ENCODE data around the gene LSP1.

LSP1 gene

GRCh38 chr11:1847926-1848639, 4.8 kb upstream of the LSP1 start:
- Histone ChIP-seq H3K4me3 (ENCODE audit: low read length) (no peak overlapping the region), H3K36me3 (ENCODE audit: control insufficient read depth, low read depth, low read length) (no peaks in the 10 kb centered on the region), H3K9me3 (ENCODE audit: control insufficient read depth, low read depth, low read length) (no peaks in the 10 kb centered on the region), H3K27ac (ENCODE audit: low read length) (no peak overlapping the region), H3K9ac (ENCODE audit: low read length) (no peak overlapping the region), H3K27me3 (ENCODE audit: control insufficient read depth, insufficient read depth, low read length) (peaks cover 5% of the 10 kb centered on the region), H3K4me1 (ENCODE audit: control insufficient read depth, low read depth, low read length) (no peaks in the 10 kb centered on the region)

- no peaks in the 10 kb centered on the region for H3K36me3 ChIP-seq (ENCODE audit: control insufficient read depth, low read depth, low read length)
- H3K4me1 ChIP-seq (ENCODE audit: control insufficient read depth, low read depth, low read length) = no peaks in the 10 kb centered on the region
- H3K27ac ChIP-seq (ENCODE audit: low read length) = no peak overlapping the region
- no peak overlapping the region for H3K4me3 ChIP-seq (ENCODE audit: low read length)
- H3K9ac ChIP-seq (ENCODE audit: low read length) = no peak overlapping the region
- H3K9me3 ChIP-seq (ENCODE audit: control insufficient read depth, low read depth, low read length) = no peaks in the 10 kb centered on the region
- H3K27me3 ChIP-seq (ENCODE audit: control insufficient read depth, insufficient read depth, low read length) = peaks cover 5% of the 10 kb centered on the region
Observed at GRCh38 chr11:1848640-1849430, 4.0 kb upstream of the LSP1 start.

- H3K36me3 ChIP-seq (ENCODE audit: control insufficient read depth, low read depth, low read length) = no peaks in the 10 kb centered on the region
- H3K4me3 ChIP-seq (ENCODE audit: low read length) = no peak overlapping the region
- no peaks in the 10 kb centered on the region for H3K27me3 ChIP-seq (ENCODE audit: control insufficient read depth, insufficient read depth, low read length)
- no peak overlapping the region for H3K27ac ChIP-seq (ENCODE audit: low read length)
- H3K9me3 ChIP-seq (ENCODE audit: control insufficient read depth, low read depth, low read length) = no peaks in the 10 kb centered on the region
- H3K9ac ChIP-seq (ENCODE audit: low read length) = no peak overlapping the region
- H3K4me1 ChIP-seq (ENCODE audit: control insufficient read depth, low read depth, low read length) = no peaks in the 10 kb centered on the region
Observed at GRCh38 chr11:1851468-1852180, 1.3 kb upstream of the LSP1 start.

DNA sequence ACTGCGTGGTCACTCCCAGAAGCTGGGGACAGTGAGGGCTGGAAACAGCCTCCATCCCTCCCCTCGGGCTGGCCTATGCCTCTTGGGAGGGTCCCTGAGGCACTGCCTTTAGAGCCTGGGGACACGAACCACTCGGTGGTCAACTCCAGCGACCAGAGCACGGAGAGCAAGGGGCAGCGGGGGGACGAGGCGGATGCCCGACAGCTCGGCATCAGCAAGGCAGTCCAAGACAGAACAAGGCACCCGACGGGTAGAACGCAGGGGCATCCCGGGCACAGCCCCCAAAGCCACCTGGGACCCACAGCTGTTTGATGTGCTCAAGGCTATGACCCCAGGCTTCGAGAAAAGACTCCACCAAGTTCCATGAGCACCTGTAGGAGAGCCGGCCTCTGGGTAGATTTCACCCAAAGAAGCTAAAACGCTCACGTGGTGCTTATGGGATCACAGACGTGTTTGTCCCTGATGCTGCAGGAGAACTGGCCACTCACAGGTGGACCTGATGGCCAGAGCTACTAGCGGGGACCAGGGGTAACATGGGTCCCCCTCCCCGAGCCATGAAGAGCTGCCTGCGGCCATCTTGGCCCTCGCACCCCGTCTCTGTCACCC, 510 bp upstream of the LSP1 start:
- H3K9me3 ChIP-seq (ENCODE audit: control insufficient read depth, low read depth, low read length) = no peaks in the 10 kb centered on the region
- H3K27me3 ChIP-seq (ENCODE audit: control insufficient read depth, insufficient read depth, low read length) = no peaks in the 10 kb centered on the region
- no peak overlapping the region for H3K27ac ChIP-seq (ENCODE audit: low read length)
- no peaks in the 10 kb centered on the region for H3K4me1 ChIP-seq (ENCODE audit: control insufficient read depth, low read depth, low read length)
- H3K4me3 ChIP-seq (ENCODE audit: low read length) = no peak overlapping the region
- H3K36me3 ChIP-seq (ENCODE audit: control insufficient read depth, low read depth, low read length) = no peaks in the 10 kb centered on the region
- H3K9ac ChIP-seq (ENCODE audit: low read length) = no peak overlapping the region

GRCh38 chr11:1853376-1854131, 670 bp downstream of the LSP1 start:
- Histone ChIP-seq H3K27ac (ENCODE audit: low read length) (no peak overlapping the region), H3K4me3 (ENCODE audit: low read length) (no peak overlapping the region), H3K9ac (ENCODE audit: low read length) (no peak overlapping the region), H3K9me3 (ENCODE audit: control insufficient read depth, low read depth, low read length) (no peaks in the 10 kb centered on the region), H3K4me1 (ENCODE audit: control insufficient read depth, low read depth, low read length) (no peaks in the 10 kb centered on the region), H3K36me3 (ENCODE audit: control insufficient read depth, low read depth, low read length) (no peaks in the 10 kb centered on the region), H3K27me3 (ENCODE audit: control insufficient read depth, insufficient read depth, low read length) (no peaks in the 10 kb centered on the region)

GRCh38 chr11:1854132-1854948, 1.5 kb downstream of the LSP1 start:
- Histone ChIP-seq H3K36me3 (ENCODE audit: control insufficient read depth, low read depth, low read length) (no peaks in the 10 kb centered on the region), H3K27me3 (ENCODE audit: control insufficient read depth, insufficient read depth, low read length) (no peaks in the 10 kb centered on the region), H3K9ac (ENCODE audit: low read length) (no peak overlapping the region), H3K27ac (ENCODE audit: low read length) (no peak overlapping the region), H3K9me3 (ENCODE audit: control insufficient read depth, low read depth, low read length) (no peaks in the 10 kb centered on the region), H3K4me3 (ENCODE audit: low read length) (no peak overlapping the region), H3K4me1 (ENCODE audit: control insufficient read depth, low read depth, low read length) (no peaks in the 10 kb centered on the region)

DNA sequence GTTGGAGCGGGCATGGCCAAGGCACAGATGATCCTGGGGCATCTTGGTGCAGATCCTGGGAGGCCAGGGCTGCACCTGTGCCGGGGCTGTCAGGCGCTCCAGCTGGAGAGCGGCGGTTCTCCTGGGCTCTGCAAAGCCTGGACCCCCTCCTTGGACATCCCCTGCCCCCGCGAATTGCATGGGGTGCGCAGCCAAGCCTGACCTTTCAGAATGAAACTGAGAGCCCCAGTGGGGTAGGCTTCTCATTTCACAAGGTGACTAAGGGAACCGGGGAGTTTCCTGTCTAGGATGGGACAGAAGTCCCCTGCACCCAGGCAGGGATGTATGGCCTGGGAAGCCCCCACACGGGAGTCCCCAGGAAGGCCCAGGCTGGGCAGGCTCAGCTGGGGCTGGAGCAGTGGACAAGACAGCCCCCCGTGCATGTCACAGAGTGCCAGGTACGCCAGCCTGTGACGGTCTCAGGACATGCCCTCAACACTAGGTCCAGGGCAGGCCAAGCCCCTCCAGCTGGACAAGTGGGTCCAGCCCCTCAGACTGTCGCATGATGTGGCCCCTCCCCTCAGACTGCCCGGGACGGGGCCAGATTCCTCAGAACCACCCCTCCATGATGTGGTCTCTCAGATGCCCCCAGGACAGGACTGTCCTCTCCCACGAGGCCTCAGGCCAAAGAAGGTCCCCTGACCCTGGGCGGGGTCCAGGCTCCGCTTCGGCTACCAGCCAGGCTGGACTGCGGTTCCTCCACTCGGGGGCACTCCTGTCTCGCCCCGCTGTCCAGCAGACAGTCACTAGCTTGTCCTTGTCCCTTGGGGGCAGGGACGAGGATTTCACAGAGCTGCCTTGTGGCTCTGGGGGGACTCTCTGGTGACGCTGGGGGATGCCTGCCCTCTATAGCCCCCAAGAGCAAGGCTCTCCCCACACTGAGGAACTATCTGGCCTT, 2.3 kb downstream of the LSP1 start:
- no peak overlapping the region for H3K4me3 ChIP-seq (ENCODE audit: low read length)
- H3K27me3 ChIP-seq (ENCODE audit: control insufficient read depth, insufficient read depth, low read length) = no peaks in the 10 kb centered on the region
- H3K4me1 ChIP-seq (ENCODE audit: control insufficient read depth, low read depth, low read length) = no peaks in the 10 kb centered on the region
- no peak overlapping the region for H3K9ac ChIP-seq (ENCODE audit: low read length)
- H3K36me3 ChIP-seq (ENCODE audit: control insufficient read depth, low read depth, low read length) = no peaks in the 10 kb centered on the region
- no peaks in the 10 kb centered on the region for H3K9me3 ChIP-seq (ENCODE audit: control insufficient read depth, low read depth, low read length)
- H3K27ac ChIP-seq (ENCODE audit: low read length) = no peak overlapping the region

DNA sequence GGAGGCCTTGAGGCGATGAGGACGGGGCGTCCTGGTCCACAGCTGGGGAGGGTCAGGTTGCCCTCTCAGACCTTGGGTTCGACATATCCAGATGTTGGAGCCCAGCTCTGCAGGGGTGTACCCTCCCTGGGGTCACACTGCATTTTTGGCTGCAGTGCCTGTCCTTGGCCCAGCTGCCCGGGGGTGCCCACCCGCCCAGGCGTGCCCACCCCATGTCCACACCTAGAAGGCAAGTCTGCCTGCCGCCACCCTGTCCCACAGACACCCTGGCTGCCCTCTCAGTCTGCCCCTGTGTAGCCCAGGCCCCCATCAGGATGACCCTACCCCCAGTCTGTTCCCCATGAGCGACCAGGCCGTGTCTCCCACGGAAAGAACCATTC, 3.0 kb downstream of the LSP1 start:
- H3K4me1 ChIP-seq (ENCODE audit: control insufficient read depth, low read depth, low read length) = no peaks in the 10 kb centered on the region
- no peak overlapping the region for H3K4me3 ChIP-seq (ENCODE audit: low read length)
- H3K36me3 ChIP-seq (ENCODE audit: control insufficient read depth, low read depth, low read length) = no peaks in the 10 kb centered on the region
- H3K9me3 ChIP-seq (ENCODE audit: control insufficient read depth, low read depth, low read length) = no peaks in the 10 kb centered on the region
- H3K9ac ChIP-seq (ENCODE audit: low read length) = no peak overlapping the region
- H3K27me3 ChIP-seq (ENCODE audit: control insufficient read depth, insufficient read depth, low read length) = no peaks in the 10 kb centered on the region
- H3K27ac ChIP-seq (ENCODE audit: low read length) = no peak overlapping the region

DNA sequence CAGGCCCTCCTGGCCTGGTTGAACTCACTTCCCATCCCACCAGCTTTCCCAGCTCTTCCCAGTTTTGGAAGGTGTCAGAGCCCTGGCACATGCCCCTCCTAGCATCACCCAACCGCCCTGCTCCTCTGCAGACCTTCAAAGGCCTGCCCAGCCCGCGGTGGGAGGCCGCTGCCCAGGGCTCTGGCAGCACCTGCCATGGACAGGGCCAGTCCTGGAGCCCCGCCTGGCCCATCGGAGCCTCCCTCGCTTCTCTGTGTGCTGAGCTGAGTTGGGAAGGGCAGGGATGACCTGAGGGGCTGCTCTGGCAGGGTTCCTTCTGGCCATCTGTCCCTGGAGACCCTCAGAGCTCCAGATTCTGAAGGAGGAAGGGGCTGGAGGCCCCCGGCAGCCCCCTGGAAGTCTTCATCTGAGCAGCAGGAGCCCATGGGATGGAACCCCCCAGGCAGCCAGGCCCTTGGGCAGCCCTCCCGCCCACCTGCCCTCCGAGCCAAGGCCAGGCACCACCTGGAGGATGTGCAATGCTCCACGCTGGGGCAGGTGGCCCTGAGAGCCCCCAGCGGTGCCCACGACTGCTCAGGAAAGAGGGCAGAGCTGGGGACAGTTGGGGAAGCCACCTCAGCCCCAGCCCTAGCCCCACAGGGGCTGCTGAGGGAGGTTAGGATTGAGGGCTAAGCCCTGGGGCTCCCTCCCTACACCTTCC, 3.6 kb downstream of the LSP1 start:
- H3K4me1 ChIP-seq (ENCODE audit: control insufficient read depth, low read depth, low read length) = no peaks in the 10 kb centered on the region
- no peaks in the 10 kb centered on the region for H3K9me3 ChIP-seq (ENCODE audit: control insufficient read depth, low read depth, low read length)
- H3K9ac ChIP-seq (ENCODE audit: low read length) = no peak overlapping the region
- no peak overlapping the region for H3K27ac ChIP-seq (ENCODE audit: low read length)
- no peak overlapping the region for H3K4me3 ChIP-seq (ENCODE audit: low read length)
- no peaks in the 10 kb centered on the region for H3K27me3 ChIP-seq (ENCODE audit: control insufficient read depth, insufficient read depth, low read length)
- H3K36me3 ChIP-seq (ENCODE audit: control insufficient read depth, low read depth, low read length) = no peaks in the 10 kb centered on the region

Measured in iPS-18a (cell line).